Measurements from ENCODE around the gene STK39.

DNA sequence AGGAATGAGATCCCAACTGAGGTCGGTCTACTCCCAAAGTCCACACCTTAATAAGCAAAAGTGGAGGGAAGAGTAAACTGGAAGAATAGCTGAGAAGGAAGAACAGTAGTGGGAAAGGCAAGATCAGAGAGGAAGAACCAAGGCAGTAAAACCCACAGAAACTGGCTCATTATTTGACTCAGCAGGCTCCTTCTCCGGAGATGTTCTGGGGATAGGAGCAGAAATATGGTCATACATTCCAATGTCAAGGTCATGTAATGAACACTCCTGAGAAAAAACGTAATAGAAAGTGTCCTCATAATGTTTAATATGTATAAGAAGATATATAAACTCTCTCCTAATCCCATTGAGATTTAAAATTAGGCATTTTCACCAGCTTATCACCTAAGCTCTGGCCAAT lies 39.5 kb downstream of the STK39 start:
- TF ChIP-seq, protein P1, sequence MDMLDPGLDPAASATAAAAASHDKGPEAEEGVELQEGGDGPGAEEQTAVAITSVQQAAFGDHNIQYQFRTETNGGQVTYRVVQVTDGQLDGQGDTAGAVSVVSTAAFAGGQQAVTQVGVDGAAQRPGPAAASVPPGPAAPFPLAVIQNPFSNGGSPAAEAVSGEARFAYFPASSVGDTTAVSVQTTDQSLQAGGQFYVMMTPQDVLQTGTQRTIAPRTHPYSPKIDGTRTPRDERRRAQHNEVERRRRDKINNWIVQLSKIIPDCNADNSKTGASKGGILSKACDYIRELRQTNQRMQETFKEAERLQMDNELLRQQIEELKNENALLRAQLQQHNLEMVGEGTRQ (IDR thresholded peaks at IDR 0.05): no peak
- TF ChIP-seq, protein P2, sequence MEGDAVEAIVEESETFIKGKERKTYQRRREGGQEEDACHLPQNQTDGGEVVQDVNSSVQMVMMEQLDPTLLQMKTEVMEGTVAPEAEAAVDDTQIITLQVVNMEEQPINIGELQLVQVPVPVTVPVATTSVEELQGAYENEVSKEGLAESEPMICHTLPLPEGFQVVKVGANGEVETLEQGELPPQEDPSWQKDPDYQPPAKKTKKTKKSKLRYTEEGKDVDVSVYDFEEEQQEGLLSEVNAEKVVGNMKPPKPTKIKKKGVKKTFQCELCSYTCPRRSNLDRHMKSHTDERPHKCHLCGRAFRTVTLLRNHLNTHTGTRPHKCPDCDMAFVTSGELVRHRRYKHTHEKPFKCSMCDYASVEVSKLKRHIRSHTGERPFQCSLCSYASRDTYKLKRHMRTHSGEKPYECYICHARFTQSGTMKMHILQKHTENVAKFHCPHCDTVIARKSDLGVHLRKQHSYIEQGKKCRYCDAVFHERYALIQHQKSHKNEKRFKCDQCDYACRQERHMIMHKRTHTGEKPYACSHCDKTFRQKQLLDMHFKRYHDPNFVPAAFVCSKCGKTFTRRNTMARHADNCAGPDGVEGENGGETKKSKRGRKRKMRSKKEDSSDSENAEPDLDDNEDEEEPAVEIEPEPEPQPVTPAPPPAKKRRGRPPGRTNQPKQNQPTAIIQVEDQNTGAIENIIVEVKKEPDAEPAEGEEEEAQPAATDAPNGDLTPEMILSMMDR (IDR thresholded peaks at IDR 0.05): no peak
- TF ChIP-seq SMC3 (IDR thresholded peaks at IDR 0.05) (no peak), RCOR1 (IDR thresholded peaks at IDR 0.05; ENCODE audit: low read depth, low read length) (no peak), CHD4 (IDR thresholded peaks at IDR 0.05; ENCODE audit: borderline replicate concordance) (no peak), POLR2A (IDR thresholded peaks at IDR 0.05; ENCODE audit: low read length) (no peak), BHLHE40 (IDR thresholded peaks at IDR 0.05; ENCODE audit: low read depth, low read length) (no peak), GATA3 (IDR thresholded peaks at IDR 0.05; ENCODE audit: borderline replicate concordance) (no peak), RAD21 (conservative IDR thresholded peaks at IDR 0.05 in 1 of 2, IDR thresholded peaks at IDR 0.05 in 1 of 2) (no peak)

Data from A549 (cell line).